ENCODE data around the gene L3MBTL2.

L3MBTL2 gene

DNA sequence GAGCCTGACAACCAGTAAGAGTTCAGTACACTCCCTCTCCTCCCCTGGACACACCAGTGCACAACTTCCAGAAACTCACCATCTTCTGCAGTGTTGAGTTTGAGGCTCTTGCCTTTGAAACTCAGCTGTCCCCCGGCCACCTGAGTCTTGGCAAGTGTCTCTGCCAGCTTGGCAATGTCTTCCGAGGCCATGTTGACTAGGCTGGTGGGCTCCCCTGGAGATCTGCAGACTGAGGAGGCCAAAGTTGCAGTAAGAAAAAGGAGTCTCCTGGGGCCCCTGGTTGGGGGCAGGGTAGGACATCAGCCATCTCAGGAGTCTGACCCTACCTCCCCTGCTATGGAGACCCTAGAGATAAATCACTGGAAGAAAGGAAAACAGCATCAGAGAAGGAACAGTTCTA lies 75.7 kb downstream of the L3MBTL2 start:
- DNase-seq: no peak
